HCT116 (cell line): Measurements from ENCODE around the gene ZIC5. TPM values are rescaled to one million over a fixed set of nuclear protein-coding genes. Genes with fewer than 3 reads are reported as not detected.

Experiments used
- ATAC-seq: fragments of 200-7000 bp; cut with Tn5 transposase; 2 replicates; pipeline ENCODE4 v1.9.1; 2020; ENCODE audit warnings: mild to moderate bottlenecking, moderate library complexity
- BruUV-seq: library from RNA; stranded (reverse); fragments of 400-500 nt; replicated peaks from 2 replicates; lab custom pipeline; 2021; lab: Mats Ljungman, UMichigan
- CTCF ChIA-PET: fragments of 300-600 bp; sonication (Branson Sonifier 250); formaldehyde crosslinking; loops from one replicate; lab custom pipeline; 2021; ENCODE audit warnings: antibody characterized with exemption; lab: Charles Lee
- POLR2A ChIA-PET: fragments of 300-600, 350-600 bp; sonication (Branson Sonifier 250); formaldehyde crosslinking; loops from one replicate; lab custom pipeline; 2021; ENCODE audit warnings: antibody characterized with exemption; lab: Charles Lee
- RAD21 ChIA-PET, 2 experiments: fragments of 300-600 bp; sonication (Branson Sonifier 250); formaldehyde crosslinking; loops; one replicate each; lab custom pipeline; 2023; ENCODE audit warnings: low total read pairs in 2 of 2; ENCODE audit not compliant: uncharacterized antibody in 2 of 2, unreplicated experiment in 2 of 2, low non-redundant PET in 1 of 2; lab: Charles Lee
- DNase-seq: peaks from one replicate; pipeline ENCODE4 v3.0.0-alpha.2; 2010; ENCODE audit warnings: low read depth, low spot score
- H2AFZ ChIP-seq: fragments of 200-600 bp; shearing (Covaris generic), sonication (generic); 2 replicates; pipeline ENCODE4 v1.6.1; 2017; ENCODE audit warnings: low read depth, mixed run types, mixed read lengths, antibody characterized with exemption, low read length; ENCODE audit not compliant: poor library complexity, severe bottlenecking
- H3K27ac ChIP-seq: 2 replicates; pipeline ENCODE4 v1.5.1; 2012; ENCODE audit warnings: low read depth, low read length
- H3K27me3 ChIP-seq: fragments of 200-600 bp; sonication (generic); 2 replicates; pipeline ENCODE4 v1.6.1; 2016; ENCODE audit warnings: mixed run types, low read length, mixed read lengths; ENCODE audit not compliant: insufficient read depth
- H3K36me3 ChIP-seq, 2 experiments: fragments of 200-500 bp in 1 of 2; fragments of 200-600 bp in 1 of 2; sonication (Bioruptor generic) in 1 of 2; sonication (generic) in 1 of 2; 2 replicates each; pipeline versions ENCODE4 v1.5.1 to v1.6.1; 2014 to 2016; ENCODE audit warnings: low read length in 2 of 2, inconsistent platforms in 1 of 2, mixed read lengths in 1 of 2, mixed run types in 1 of 2; ENCODE audit not compliant: insufficient read depth in 2 of 2, control insufficient read depth in 1 of 2
- H3K4me1 ChIP-seq, 2 experiments: fragments of 200-600 bp in 1 of 2; sonication (generic) in 1 of 2; 2 replicates each; pipeline versions ENCODE4 v1.5.1 to v1.6.1; 2012 to 2017; ENCODE audit warnings: low read length in 2 of 2, inconsistent platforms in 1 of 2, mild to moderate bottlenecking in 1 of 2, mixed read lengths in 1 of 2, mixed run types in 1 of 2, moderate library complexity in 1 of 2; ENCODE audit not compliant: insufficient read depth in 2 of 2, control insufficient read depth in 1 of 2
- H3K4me2 ChIP-seq: fragments of 200-600 bp; sonication (generic); 2 replicates; pipeline ENCODE4 v1.6.1; 2017; ENCODE audit warnings: mixed run types, low read length, mixed read lengths
- H3K4me3 ChIP-seq, 2 experiments: fragments of 200-600 bp in 1 of 2; sonication (generic) in 1 of 2; replicated peaks in 1 of 2; 2 replicates each; pipeline ENCODE4 v1.5.1; 2011 to 2016; ENCODE audit warnings: low read length in 2 of 2, control low read depth in 1 of 2, low read depth in 1 of 2, mild to moderate bottlenecking in 1 of 2, mixed read lengths in 1 of 2, mixed run types in 1 of 2
- H3K79me2 ChIP-seq: fragments of 200-600 bp; sonication (generic); 2 replicates; pipeline ENCODE4 v1.6.1; 2017; ENCODE audit warnings: mild to moderate bottlenecking, mixed run types, low read length, moderate library complexity, mixed read lengths; ENCODE audit not compliant: insufficient read depth
- H3K9ac ChIP-seq: fragments of 200-600 bp; sonication (generic); 2 replicates; pipeline ENCODE4 v1.6.1; 2016; ENCODE audit warnings: low read length, mixed read lengths
- H3K9me2 ChIP-seq: fragments of 200-600 bp; sonication (generic), shearing (Covaris generic); 2 replicates; pipeline ENCODE4 v1.6.1; 2017; ENCODE audit warnings: mixed run types, mild to moderate bottlenecking, moderate library complexity; ENCODE audit not compliant: insufficient read depth
- H3K9me3 ChIP-seq, 2 experiments: fragments of 200-500 bp in 1 of 2; fragments of 200-600 bp in 1 of 2; sonication (Bioruptor generic) in 1 of 2; sonication (generic) in 1 of 2; 2 replicates each; pipeline ENCODE4 v1.6.1; 2014 to 2017; ENCODE audit warnings: low read length in 2 of 2, mixed read lengths in 2 of 2, inconsistent platforms in 1 of 2, low read depth in 1 of 2, mild to moderate bottlenecking in 1 of 2, mixed run types in 1 of 2, moderate library complexity in 1 of 2; ENCODE audit not compliant: control insufficient read depth in 1 of 2, insufficient read depth in 1 of 2
- H4K20me1 ChIP-seq: fragments of 200-600 bp; sonication (generic), shearing (Covaris generic); 2 replicates; pipeline ENCODE4 v1.6.1; 2017; ENCODE audit warnings: mixed run types, mild to moderate bottlenecking, moderate library complexity; ENCODE audit not compliant: insufficient read depth
- FOSL1 ChIP-seq: IDR thresholded peaks from 2 replicates; pipeline ENCODE4 v1.6.1; 2012; ENCODE audit warnings: low read depth
- POLR2A ChIP-seq: IDR thresholded peaks from 2 replicates; pipeline ENCODE4 v1.7.0; 2011; ENCODE audit warnings: borderline replicate concordance; ENCODE audit not compliant: insufficient read depth, insufficient read length; ENCODE audit errors: extremely low read depth
- POLR2AphosphoS5 ChIP-seq: IDR thresholded peaks from 2 replicates; pipeline ENCODE4 v1.6.1; 2011; ENCODE audit warnings: mild to moderate bottlenecking, low read depth, low read length, moderate library complexity
- RAD21 ChIP-seq: IDR thresholded peaks from 2 replicates; pipeline ENCODE4 v1.6.1; 2012; ENCODE audit warnings: low read depth, mild to moderate bottlenecking
- SP1 ChIP-seq: IDR thresholded peaks from 2 replicates; pipeline ENCODE4 v1.6.1; 2012; ENCODE audit warnings: low read depth
- YY1 ChIP-seq: IDR thresholded peaks from 2 replicates; pipeline ENCODE4 v1.6.1; 2011; ENCODE audit warnings: low read length, low read depth, moderate library complexity, mild to moderate bottlenecking; ENCODE audit not compliant: insufficient replicate concordance; ENCODE audit errors: extremely low read depth
- intact Hi-C: fragments of 100-400 bp; cut with micrococcal nuclease; formaldehyde crosslinking; loops from 2 replicates; pipeline ENCODE4 v1.10.0; 2022
- total RNA-seq: library from RNA; stranded (reverse); gene quantifications from one replicate; pipeline ENCODE4 v1.2.1, GENCODE V29; 2021; ENCODE audit not compliant: unreplicated experiment

ZIC5 gene
- total RNA-seq, 1 experiment from 2014 or later, result 10.3 TPM

GRCh38 chr13:99970651-99971575 lies 654 bp downstream of the ZIC5 start (continued):
- TF ChIP-seq RAD21, result no peak
- TF ChIP-seq FOSL1, result no peak
- TF ChIP-seq YY1, result no peak
- TF ChIP-seq, all 23 proteins: peak for 3

GRCh38 chr13:99969919-99970650 lies 1.5 kb downstream of the ZIC5 start:
- POLR2A ChIA-PET, result interaction anchor here (0.9 to 3.0 kb wide), 2 partner anchors 11 to 44 kb away, joined by 4 to 21 read pairs; partner anchors contain the start of gene ZIC2
- no peaks in the 10 kb centered on the region for H3K27me3 ChIP-seq
- H3K9ac ChIP-seq, result peak overlapping the region; percentile 96

More at GRCh38 chr13:99969919-99970650, 1.5 kb downstream of the ZIC5 start:
- Histone ChIP-seq H3K36me3 (peaks cover 4 to 11% of the 10 kb centered on the region in 2 experiments; a peak in 2 of 4 replicates), H3K4me2 (peak overlapping the region; percentile 99), H2AFZ (no peak overlapping the region), H4K20me1 (no peaks in the 10 kb centered on the region), H3K4me1 (peaks cover 10 to 33% of the 10 kb centered on the region in 2 experiments), H3K9me3 (no peaks in the 10 kb centered on the region), H3K4me3 (peak overlapping the region; percentile 79 to 82), H3K9me2 (no peaks in the 10 kb centered on the region), H3K79me2 (peaks cover 50% of the 10 kb centered on the region), H3K27ac (peak overlapping the region; percentile 97)
- TF ChIP-seq POLR2A, result peak; percentile 12
- no peak for TF ChIP-seq SP1
- 0 out of 2 replicates have a peak, but pooled peaks have one; percentile 47 for TF ChIP-seq POLR2AphosphoS5
- no TSS peak for BruUV-seq
- ChIA-PET CTCF (interaction anchor here (0.8 kb wide), 1 partner anchor 11 kb away, joined by 3 read pairs; no protein-coding TSS in a partner anchor), RAD21 (interaction anchor here in 1 of 2 experiments (0.6 kb wide), 1 partner anchor 202 kb away, joined by 4 read pairs; no protein-coding TSS in a partner anchor)
- intact Hi-C loops, result loop anchor here (5.0 kb wide), 3 partner anchors 272 to 542 kb away; no protein-coding TSS in a partner anchor
- peak; percentile 66 for DNase-seq
- ATAC-seq, result peak; percentile 78
